SK-N-SH (cell line): ENCODE results near the gene PARD3. TPM values are rescaled to one million over a fixed set of nuclear protein-coding genes. Genes with fewer than 3 reads are reported as not detected.
A peak's percentile ranks its signal among the peaks of the same experiment; 100 is the strongest.

Source experiments
- CTCF ChIA-PET: fragments of 300-600, 350-600 bp; formaldehyde crosslinking; extraction: SDS; loops from one replicate; lab custom pipeline; 2021; lab: Yijun Ruan, JAX
- POLR2A ChIA-PET: fragments of 350-600 bp; sonication (Branson Sonifier 250); formaldehyde crosslinking; extraction: SDS; loops from one replicate; lab custom pipeline; 2020; ENCODE audit warnings: antibody characterized with exemption, inconsistent platforms; lab: Yijun Ruan, JAX
- DNase-seq: peaks from one replicate; pipeline ENCODE4 v3.0.0; 2012
- H2AFZ ChIP-seq: fragments of 200-600 bp; sonication (generic); 2 replicates; pipeline ENCODE4 v1.8.1; 2016; ENCODE audit warnings: antibody characterized with exemption, mild to moderate bottlenecking, low read depth
- H3F3A ChIP-seq: fragments of 200-600 bp; sonication (generic); replicated peaks from 2 replicates; pipeline ENCODE3; 2016; ENCODE audit warnings: antibody characterized with exemption, mild to moderate bottlenecking; ENCODE audit not compliant: insufficient read depth
- H3K27ac ChIP-seq, 2 experiments: fragments of 200-500 bp in 1 of 2; fragments of 200-600 bp in 1 of 2; sonication (Bioruptor generic) in 1 of 2; sonication (generic), shearing (Covaris generic) in 1 of 2; 2 replicates each; pipeline versions ENCODE4 v1.5.1 to v1.6.1; 2014 to 2016; ENCODE audit warnings: low read depth in 2 of 2, inconsistent platforms in 1 of 2, low read length in 1 of 2, mild to moderate bottlenecking in 1 of 2, mixed read lengths in 1 of 2
- H3K27me3 ChIP-seq: fragments of 200-600 bp; sonication (generic), shearing (Covaris generic); 2 replicates; pipeline ENCODE4 v1.6.1; 2016; ENCODE audit warnings: mixed run types; ENCODE audit not compliant: insufficient read depth
- H3K36me3 ChIP-seq, 2 experiments: fragments of 200-500 bp in 1 of 2; fragments of 200-600 bp in 1 of 2; sonication (Bioruptor generic) in 1 of 2; sonication (generic) in 1 of 2; replicated peaks in 1 of 2; 2 replicates each; pipeline versions ENCODE3 to v1.5.1; 2014 to 2016; ENCODE audit warnings: low read length in 1 of 2, mild to moderate bottlenecking in 1 of 2; ENCODE audit not compliant: insufficient read depth in 2 of 2, control insufficient read depth in 1 of 2
- H3K4me1 ChIP-seq, 2 experiments: fragments of 200-500 bp in 1 of 2; fragments of 200-600 bp in 1 of 2; sonication (Bioruptor generic) in 1 of 2; sonication (generic), shearing (Covaris generic) in 1 of 2; 2 replicates each; pipeline versions ENCODE4 v1.5.1 to v1.6.1; 2014 to 2016; ENCODE audit warnings: low read depth in 1 of 2, low read length in 1 of 2, mixed run types in 1 of 2; ENCODE audit not compliant: insufficient read depth in 2 of 2, control insufficient read depth in 1 of 2
- H3K4me2 ChIP-seq: fragments of 200-600 bp; sonication (generic), shearing (Covaris generic); 2 replicates; pipeline ENCODE4 v1.6.1; 2017; ENCODE audit warnings: mixed run types
- H3K4me3 ChIP-seq, 2 experiments: fragments of 200-500 bp in 1 of 2; fragments of 200-600 bp in 1 of 2; sonication (Bioruptor generic) in 1 of 2; sonication (generic), shearing (Covaris generic) in 1 of 2; 2 replicates each; pipeline versions ENCODE4 v1.5.1 to v1.8.1; 2014 to 2016; ENCODE audit warnings: low read depth in 2 of 2, inconsistent platforms in 1 of 2, low read length in 1 of 2, mild to moderate bottlenecking in 1 of 2, mixed read lengths in 1 of 2, moderate library complexity in 1 of 2
- H3K79me2 ChIP-seq: fragments of 200-600 bp; sonication (generic); 2 replicates; pipeline ENCODE4 v1.8.1; 2017; ENCODE audit warnings: mild to moderate bottlenecking; ENCODE audit not compliant: insufficient read depth
- H3K9ac ChIP-seq: fragments of 200-600 bp; sonication (generic); 2 replicates; pipeline ENCODE4 v1.6.1; 2017; ENCODE audit warnings: mixed run types
- H3K9me2 ChIP-seq: fragments of 200-600 bp; sonication (generic); 2 replicates; pipeline ENCODE4 v1.6.1; 2017; ENCODE audit warnings: mixed run types
- H3K9me3 ChIP-seq: fragments of 200-600 bp; sonication (generic); 2 replicates; pipeline ENCODE4 v1.6.1; 2017; ENCODE audit warnings: mixed run types, mild to moderate bottlenecking, moderate library complexity
- H4K20me1 ChIP-seq: fragments of 200-600 bp; sonication (generic); 2 replicates; pipeline ENCODE4 v1.6.1; 2017; ENCODE audit warnings: mild to moderate bottlenecking, mixed run types; ENCODE audit not compliant: insufficient read depth
- CHD2 ChIP-seq: fragments of 150-350 bp; IDR thresholded peaks from 2 replicates; pipeline ENCODE4 v1.6.1; 2018; ENCODE audit warnings: low read length; ENCODE audit not compliant: partially characterized antibody
- CTCF ChIP-seq: fragments of 200-600 bp; sonication (generic); IDR thresholded peaks from 2 replicates; pipeline ENCODE4 v1.6.1; 2017; ENCODE audit warnings: antibody characterized with exemption, mild to moderate bottlenecking, moderate library complexity
- FOSL2 ChIP-seq: IDR thresholded peaks from 2 replicates; pipeline ENCODE4 v1.4.0; 2012; ENCODE audit warnings: low read depth, mild to moderate bottlenecking, moderate library complexity, borderline replicate concordance
- FOXJ3 ChIP-seq: sonication (generic); formaldehyde crosslinking; IDR thresholded peaks from 2 replicates; pipeline ENCODE4 v1.5.1; 2020; ENCODE audit warnings: mild to moderate bottlenecking, missing genetic modification reagents
- JUND ChIP-seq: IDR thresholded peaks from 2 replicates; pipeline ENCODE4 v1.4.0; 2012
- MEF2A ChIP-seq: IDR thresholded peaks from 2 replicates; pipeline ENCODE4 v1.4.0; 2012; ENCODE audit warnings: low read depth, borderline replicate concordance
- RFX5 ChIP-seq: IDR thresholded peaks from 2 replicates; pipeline ENCODE4 v1.6.1; 2012; ENCODE audit warnings: mild to moderate bottlenecking, improper control_type of control experiment, low read length
- SMC3 ChIP-seq: IDR thresholded peaks from 2 replicates; pipeline ENCODE4 v1.6.1; 2012; ENCODE audit warnings: low read depth, low read length, improper control_type of control experiment
- TAF1 ChIP-seq: IDR thresholded peaks from 2 replicates; pipeline ENCODE4 v1.6.1; 2012; ENCODE audit warnings: low read depth, mild to moderate bottlenecking, low read length, moderate library complexity, borderline replicate concordance
- TCF12 ChIP-seq: IDR thresholded peaks from 2 replicates; pipeline ENCODE4 v1.4.0; 2012
- WGBS: methylation state at CpG from one replicate; pipeline ENCODE4 v1.1.6; 2017; ENCODE audit warnings: low lambda C conversion rate; 5-methylcytosine and 5-hydroxymethylcytosine counted together
- polyA plus RNA-seq, 3 experiments: library from polyadenylated mRNA; depleted of rRNA; stranded (reverse); fragments of >200 nt; gene quantifications; 2 replicates each; pipeline ENCODE4 v1.2.3, GENCODE V29; 2012

PARD3 gene
- polyA plus RNA-seq, 1 of the 3 experiments (the other 2 are of a cell fraction) = 29.4 TPM

GRCh38 chr10:34489973-34490745 lies 324.9 kb downstream of the PARD3 start:
- CTCF ChIA-PET = interaction anchor here (0.7 kb wide), 1 partner anchor 37 kb away, joined by 3 read pairs; no protein-coding TSS in a partner anchor
- POLR2A ChIA-PET = interaction anchor here (0.7 kb wide), 1 partner anchor 1172 kb away, joined by 3 read pairs; no protein-coding TSS in a partner anchor
- WGBS = 73% methylated on average over 7 of the region's 7 CpGs
- no peaks in the 10 kb centered on the region for H3K27me3 ChIP-seq
- no peaks in the 10 kb centered on the region for H4K20me1 ChIP-seq
- H3K9me2 ChIP-seq = no peaks in the 10 kb centered on the region
- H3K4me2 ChIP-seq = peak overlapping the region; percentile 31; the same call in 1 of the 2 replicates
- TF ChIP-seq RFX5 (no peak), FOSL2 (peak; percentile 65; the same call in 1 of the 2 replicates), MEF2A (no peak), JUND (peak; percentile 55), TAF1 (no peak), CHD2 (no peak), FOXJ3 (CRISPR knock-in tag) (no peak)
- H3K9me3 ChIP-seq = no peaks in the 10 kb centered on the region
- no peaks in the 10 kb centered on the region for H3F3A ChIP-seq
- no peak for DNase-seq
- peaks cover 3% of the 10 kb centered on the region; the same call in 1 of the 2 replicates for H3K79me2 ChIP-seq
- H3K36me3 ChIP-seq = no peaks in the 10 kb centered on the region
- H3K4me1 ChIP-seq = peaks cover 5 to 8% of the 10 kb centered on the region in 2 experiments; a peak in 3 of 4 replicates
- no peak overlapping the region for H3K9ac ChIP-seq
- H2AFZ ChIP-seq = no peak overlapping the region
- peak overlapping the region in 1 of 2 experiments; percentile 72; a peak in 2 of 4 replicates for H3K27ac ChIP-seq
- H3K4me3 ChIP-seq = no peak overlapping the region; a peak in 1 of 4 replicates

- Histone ChIP-seq H3K27me3 (no peaks in the 10 kb centered on the region), H3K9me3 (no peaks in the 10 kb centered on the region), H4K20me1 (no peaks in the 10 kb centered on the region), H3K9ac (no peak overlapping the region), H3K4me2 (no peak overlapping the region; the same call in 1 of the 2 replicates), H3K4me1 (peaks cover 5 to 8% of the 10 kb centered on the region in 2 experiments; a peak in 3 of 4 replicates), H2AFZ (no peak overlapping the region), H3F3A (no peaks in the 10 kb centered on the region), H3K4me3 (no peak overlapping the region), H3K27ac (no peak overlapping the region; a peak in 1 of 4 replicates), H3K79me2 (peaks cover 3% of the 10 kb centered on the region; the same call in 1 of the 2 replicates), H3K36me3 (no peaks in the 10 kb centered on the region), H3K9me2 (no peaks in the 10 kb centered on the region)
- no peak for DNase-seq
- TF ChIP-seq CTCF (no peak), TCF12 (peak; percentile 43; the same call in 1 of the 2 replicates), JUND (no peak), SMC3 (no peak)
- 76% methylated on average over 3 of the region's 3 CpGs for WGBS
- ChIA-PET CTCF (interaction anchor here (0.6 to 1.3 kb wide), 2 partner anchors 9 to 14 kb away, joined by 3 read pairs; no protein-coding TSS in a partner anchor), POLR2A (interaction anchor here (0.7 kb wide), 1 partner anchor 1171 kb away, joined by 3 read pairs; no protein-coding TSS in a partner anchor)
Measured at GRCh38 chr10:34489411-34489810, 325.7 kb downstream of the PARD3 start.
